B cell (primary cell): ENCODE data around the gene EGFLAM. TPM values are rescaled to one million over a fixed set of nuclear protein-coding genes. Genes with fewer than 3 reads are reported as not detected.

Source experiments
- ATAC-seq: fragments of 200-7000 bp; cut with Tn5 transposase; one replicate; pipeline ENCODE4 v1.10.0; 2021; ENCODE audit warnings: low read depth, mild to moderate bottlenecking, moderate number of reproducible peaks, moderate library complexity
- CTCF ChIA-PET: fragments of 350-600 bp; sonication (Branson Sonifier 250); formaldehyde crosslinking; loops from one replicate; lab custom pipeline; 2021; ENCODE audit warnings: antibody characterized with exemption, inconsistent platforms; lab: Charles Lee
- POLR2A ChIA-PET: fragments of 350-600 bp; sonication (Branson Sonifier 250); formaldehyde crosslinking; loops from one replicate; lab custom pipeline; 2021; ENCODE audit warnings: antibody characterized with exemption; lab: Charles Lee
- DNase-seq: peaks from one replicate; pipeline ENCODE4 v3.0.0; 2013
- H2AFZ ChIP-seq: 2 replicates; pipeline ENCODE4 v1.6.1; 2012; ENCODE audit warnings: mild to moderate bottlenecking, low read depth, low read length; ENCODE audit not compliant: insufficient read depth, poor library complexity, severe bottlenecking
- H3K27ac ChIP-seq, 2 donors: 1 replicate in 1 of 2; 2 replicates in 1 of 2; pipeline ENCODE4 v1.5.1; 2012 to 2013; ENCODE audit warnings: low read length in 2 of 2, mild to moderate bottlenecking in 2 of 2, moderate library complexity in 1 of 2
- H3K27me3 ChIP-seq, 4 experiments: fragments of 200-600 bp in 1 of 4; sonication (generic) in 1 of 4; replicated peaks in 1 of 4; 1 replicate in 2 of 4; 2 replicates in 2 of 4; pipeline versions ENCODE4 v1.6.1 to v1.7.0; 2013 to 2016; ENCODE audit warnings: low read length in 3 of 4, mild to moderate bottlenecking in 2 of 4, mixed read lengths in 1 of 4, moderate library complexity in 1 of 4; ENCODE audit not compliant: insufficient read depth in 4 of 4, control insufficient read depth in 3 of 4; ENCODE audit errors: control extremely low read depth in 1 of 4
- H3K36me3 ChIP-seq, 2 experiments: replicated peaks in 1 of 2; 1 replicate in 1 of 2; 2 replicates in 1 of 2; pipeline versions ENCODE4 v1.6.1 to v1.7.1; 2013; ENCODE audit warnings: low read length in 1 of 2; ENCODE audit not compliant: insufficient read depth in 2 of 2, control insufficient read depth in 1 of 2; ENCODE audit errors: control extremely low read depth in 1 of 2, extremely low read depth in 1 of 2
- H3K4me1 ChIP-seq, 2 donors: fragments of 200-600 bp in 1 of 2; sonication (generic) in 1 of 2; 1 replicate in 1 of 2; 2 replicates in 1 of 2; pipeline versions ENCODE4 v1.5.1 to v1.6.1; 2013 to 2017; ENCODE audit warnings: low read length in 2 of 2; ENCODE audit not compliant: control insufficient read depth in 2 of 2, insufficient read depth in 2 of 2
- H3K4me2 ChIP-seq: replicated peaks from 2 replicates; pipeline ENCODE3; 2012; ENCODE audit warnings: mild to moderate bottlenecking, low read depth, low read length; ENCODE audit not compliant: poor library complexity, severe bottlenecking
- H3K4me3 ChIP-seq, 5 experiments: fragments of 200-600 bp in 1 of 5; sonication (generic) in 1 of 5; 1 replicate in 3 of 5; 2 replicates in 2 of 5; pipeline versions ENCODE4 v1.5.1 to v1.7.0; 2011 to 2016; ENCODE audit warnings: low read length in 4 of 5, mild to moderate bottlenecking in 4 of 5, low read depth in 2 of 5, control low read depth in 1 of 5, moderate library complexity in 1 of 5; ENCODE audit not compliant: insufficient read depth in 1 of 5; ENCODE audit errors: control extremely low read depth in 1 of 5, extremely low read depth in 1 of 5
- H3K79me2 ChIP-seq: fragments of 200-600 bp; sonication (generic); one replicate; pipeline ENCODE4 v1.6.0; 2016; ENCODE audit warnings: low read length; ENCODE audit not compliant: control insufficient read depth, insufficient read depth
- H3K9ac ChIP-seq: fragments of 200-600 bp; sonication (generic); 2 replicates; pipeline ENCODE4 v1.6.1; 2017; ENCODE audit warnings: mild to moderate bottlenecking, low read length, moderate library complexity
- H3K9me3 ChIP-seq, 3 donors: one replicate each; pipeline versions ENCODE4 v1.6.1 to v1.7.1; 2013; ENCODE audit warnings: low read length in 2 of 3; ENCODE audit not compliant: control insufficient read depth in 2 of 3, insufficient read depth in 1 of 3; ENCODE audit errors: control extremely low read depth in 1 of 3
- H4K20me1 ChIP-seq: 2 replicates; pipeline ENCODE4 v1.6.0; 2012; ENCODE audit warnings: mild to moderate bottlenecking, low read length; ENCODE audit not compliant: insufficient read depth, control insufficient read depth, poor library complexity, severe bottlenecking
- H3K27ac Mint-ChIP-seq: one replicate; pipeline ENCODE4 v1.8.0; 2021; ENCODE audit warnings: mixed read lengths
- H3K27me3 Mint-ChIP-seq: one replicate; pipeline ENCODE4 v1.8.0; 2021; ENCODE audit warnings: mixed read lengths
- H3K4me1 Mint-ChIP-seq: one replicate; pipeline ENCODE4 v1.8.0; 2021; ENCODE audit warnings: mixed read lengths
- H3K4me3 Mint-ChIP-seq: one replicate; pipeline ENCODE4 v1.8.0; 2021; ENCODE audit warnings: mixed read lengths
- H3K9me3 Mint-ChIP-seq: one replicate; pipeline ENCODE4 v1.8.0; 2022; ENCODE audit warnings: mixed read lengths; ENCODE audit not compliant: insufficient read depth
- CTCF ChIP-seq: fragments of 200-600 bp; IDR thresholded peaks from one replicate; pipeline ENCODE4 v1.8.0; 2022; ENCODE audit warnings: antibody characterized with exemption, mild to moderate bottlenecking
- EZH2 ChIP-seq: IDR thresholded peaks from 2 replicates; pipeline ENCODE4 v1.6.1; 2012; ENCODE audit warnings: borderline replicate concordance, low read depth, mild to moderate bottlenecking, moderate library complexity, low read length; ENCODE audit not compliant: insufficient read depth, poor library complexity, severe bottlenecking
- WGBS: methylation state at CpG from one replicate; pipeline ENCODE4 v1.1.5; 2013; ENCODE audit warnings: missing lambda C conversion rate; ENCODE audit not compliant: insufficient coverage; 5-methylcytosine and 5-hydroxymethylcytosine counted together
- intact Hi-C: fragments of 100-400 bp; cut with micrococcal nuclease; formaldehyde crosslinking; loops from one replicate; pipeline ENCODE4 v1.10.0; 2022
- polyA plus RNA-seq: library from polyadenylated mRNA; depleted of rRNA; stranded (reverse); fragments of >200 nt; gene quantifications from 2 replicates; pipeline ENCODE4 v1.2.3, GENCODE V29; 2012
- total RNA-seq, 2 donors: library from RNA; stranded (reverse); fragments of 120-200 nt in 1 of 2; gene quantifications; 1 replicate in 1 of 2; 2 replicates in 1 of 2; pipeline versions ENCODE4 v1.2.3 to v1.2.4, GENCODE V29; 2013 to 2022

EGFLAM gene
- total and polyA plus RNA-seq, 2 donors (not counting 1 experiment from before 2014, with no cell fraction given) = not detected

GRCh38 chr5:38249301-38249700 lies 9.1 kb upstream of the EGFLAM start:
- no peaks in the 10 kb centered on the region for H3K9me3 Mint-ChIP-seq
- no peaks in the 10 kb centered on the region for H3K4me1 Mint-ChIP-seq
- Histone ChIP-seq H3K4me3 (no peak overlapping the region), H3K79me2 (no peaks in the 10 kb centered on the region), H3K9ac (no peak overlapping the region), H4K20me1 (no peaks in the 10 kb centered on the region), H3K27me3 (no peaks in the 10 kb centered on the region), H3K36me3 (no peaks in the 10 kb centered on the region), H3K4me1 (no peaks in the 10 kb centered on the region), H2AFZ (no peak overlapping the region), H3K9me3 (peaks cover 0 to 3% (median 0%) of the 10 kb centered on the region in 3 donors), H3K4me2 (no peak overlapping the region), H3K27ac (no peak overlapping the region)
- ATAC-seq (no peak), DNase-seq (no peak)
- 40% methylated on average over 1 of the region's 1 CpG for WGBS
- ChIA-PET POLR2A (no interaction called here), CTCF (no interaction called here)
- H3K4me3 Mint-ChIP-seq = no peak overlapping the region
- no peak overlapping the region for H3K27ac Mint-ChIP-seq
- peaks cover 3% of the 10 kb centered on the region for H3K27me3 Mint-ChIP-seq
- no peak for TF ChIP-seq CTCF
- TF ChIP-seq EZH2 = no peak
- intact Hi-C loops = no loop called here

GRCh38 chr5:38249812-38250211 lies 8.5 kb upstream of the EGFLAM start:
- Histone ChIP-seq H3K4me3 (no peak overlapping the region), H3K4me2 (no peak overlapping the region), H3K4me1 (no peaks in the 10 kb centered on the region), H3K36me3 (no peaks in the 10 kb centered on the region), H3K27ac (no peak overlapping the region), H3K27me3 (no peaks in the 10 kb centered on the region), H2AFZ (no peak overlapping the region), H4K20me1 (no peaks in the 10 kb centered on the region), H3K79me2 (no peaks in the 10 kb centered on the region), H3K9ac (no peak overlapping the region), H3K9me3 (peaks cover 0 to 3% (median 0%) of the 10 kb centered on the region in 3 donors)
- no peaks in the 10 kb centered on the region for H3K9me3 Mint-ChIP-seq
- intact Hi-C loops = no loop called here
- ATAC-seq (no peak), DNase-seq (no peak)
- H3K27ac Mint-ChIP-seq = no peak overlapping the region
- TF ChIP-seq EZH2 (no peak), CTCF (no peak)
- no peaks in the 10 kb centered on the region for H3K4me1 Mint-ChIP-seq
- no CpG with 5 or more reads among the region's 2 CpGs for WGBS
- CTCF ChIA-PET = no interaction called here
- peaks cover 3% of the 10 kb centered on the region for H3K27me3 Mint-ChIP-seq
- H3K4me3 Mint-ChIP-seq = no peak overlapping the region
- POLR2A ChIA-PET = no interaction called here
